HG02623 (cell line): Measurements from ENCODE around the gene PLXNC1.

ENCODE experiments used
- ATAC-seq: cut with Tn5 transposase; IDR thresholded peaks from one replicate; pipeline ENCODE4 v1.9.1; 2021; ENCODE audit warnings: moderate library complexity; ENCODE audit not compliant: unreplicated experiment

The PLXNC1 gene

GRCh38 chr12:94326727-94327126 lies 178.3 kb downstream of the PLXNC1 start:
- ATAC-seq, result no peak

- ATAC-seq, result no peak
Measured at GRCh38 chr12:94327809-94328208, 179.4 kb downstream of the PLXNC1 start.

DNA sequence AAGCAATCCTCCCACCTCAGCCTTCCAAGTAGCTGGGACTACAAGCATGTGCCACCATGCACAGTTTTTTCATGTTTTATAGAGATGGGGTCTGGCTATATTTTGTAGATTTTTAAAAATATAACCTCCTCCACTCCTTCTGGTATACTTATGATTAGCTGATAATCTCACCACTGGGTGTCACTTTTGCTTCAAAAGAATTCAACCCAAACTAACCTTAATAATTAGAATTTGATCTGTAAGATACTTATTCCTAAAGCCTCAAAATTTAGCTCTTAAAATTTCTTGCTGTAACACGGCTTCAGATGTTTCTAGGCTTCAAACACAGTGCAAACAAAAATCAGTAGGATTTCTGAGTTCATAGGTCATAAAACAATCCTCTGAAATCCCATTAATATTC lies 181.0 kb downstream of the PLXNC1 start:
- ATAC-seq, result no peak

- no peak for ATAC-seq
Measured at GRCh38 chr12:94333396-94333795, 185.0 kb downstream of the PLXNC1 start.

GRCh38 chr12:94336211-94336925 lies 188.0 kb downstream of the PLXNC1 start:
- ATAC-seq, result no peak

GRCh38 chr12:94338006-94338794 lies 189.8 kb downstream of the PLXNC1 start:
- no peak for ATAC-seq

- no peak for ATAC-seq
Measured at GRCh38 chr12:94340573-94340972, 192.2 kb downstream of the PLXNC1 start.

DNA sequence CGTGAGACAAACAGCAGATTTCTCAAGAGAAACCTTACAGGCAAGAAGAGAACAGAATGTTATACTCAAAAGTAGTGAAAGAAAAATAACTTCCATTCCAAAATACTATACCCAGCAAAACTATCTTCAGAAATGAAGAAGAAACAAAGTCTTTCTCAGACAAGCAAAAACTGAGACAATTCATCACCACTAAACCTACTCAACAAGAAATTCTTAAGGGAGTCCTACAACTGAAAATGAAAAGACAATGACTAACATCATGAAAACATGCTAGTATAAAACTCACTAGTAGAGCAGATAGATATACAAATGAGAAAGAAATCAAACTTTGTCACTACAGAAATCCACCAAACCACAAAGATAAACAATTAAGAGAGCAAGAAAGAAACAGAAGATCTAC lies 204.8 kb downstream of the PLXNC1 start:
- ATAC-seq, result no peak
